ENCODE measurements around the gene COLEC12.
"Not testable (repeated sequence)": the region's sequence is repeated elsewhere in the genome, so short reads cannot be mapped to it uniquely, and the experiment has no call there.

The COLEC12 gene

DNA sequence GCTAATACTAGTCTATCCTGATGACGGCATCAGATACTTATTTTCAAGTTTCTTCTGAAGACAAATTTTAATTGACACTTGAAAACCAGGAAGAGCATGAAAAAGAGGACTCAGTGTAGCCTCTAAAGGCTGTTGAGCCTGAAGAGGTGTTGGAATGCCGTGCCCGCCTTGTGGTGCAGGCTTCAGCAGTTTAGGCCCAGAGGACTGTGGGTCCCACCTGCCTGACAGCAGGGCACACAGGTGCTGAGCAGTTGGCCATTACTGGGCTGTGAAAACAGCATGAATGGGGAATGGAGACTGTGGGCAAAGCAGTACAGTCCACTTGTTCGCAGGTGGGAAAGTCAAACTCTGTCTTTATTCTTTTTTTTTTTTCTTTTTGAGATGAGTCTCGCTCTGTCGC lies 182.9 kb downstream of the COLEC12 start:
- no peak for DNase-seq (ENCODE audit: low spot score)

GRCh38 chr18:316393-316792 lies 184.1 kb downstream of the COLEC12 start:
- DNase-seq (ENCODE audit: low spot score), result no peak

GRCh38 chr18:313931-314330 lies 186.6 kb downstream of the COLEC12 start:
- no peak for DNase-seq (ENCODE audit: low spot score)

DNA sequence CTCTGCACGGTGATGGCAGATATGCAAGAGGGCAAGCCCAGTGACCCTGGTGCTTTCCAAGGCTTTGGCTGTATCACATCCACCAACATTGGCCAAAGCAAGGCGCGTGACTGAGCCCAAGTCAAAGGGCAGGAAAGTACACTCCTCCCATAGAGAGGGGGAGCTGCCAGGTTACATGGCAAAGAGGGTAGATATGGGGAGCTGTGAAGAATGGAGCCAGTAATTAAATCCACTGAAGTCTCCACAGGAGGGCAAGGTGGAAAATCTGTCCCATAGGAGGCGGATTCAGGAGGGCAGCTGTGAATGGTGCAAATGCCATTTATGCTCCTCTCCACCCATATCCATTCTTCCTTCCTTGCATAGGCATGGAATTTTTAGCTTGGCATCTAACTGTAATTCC lies 188.1 kb downstream of the COLEC12 start:
- DNase-seq (ENCODE audit: low spot score), result no peak

DNA sequence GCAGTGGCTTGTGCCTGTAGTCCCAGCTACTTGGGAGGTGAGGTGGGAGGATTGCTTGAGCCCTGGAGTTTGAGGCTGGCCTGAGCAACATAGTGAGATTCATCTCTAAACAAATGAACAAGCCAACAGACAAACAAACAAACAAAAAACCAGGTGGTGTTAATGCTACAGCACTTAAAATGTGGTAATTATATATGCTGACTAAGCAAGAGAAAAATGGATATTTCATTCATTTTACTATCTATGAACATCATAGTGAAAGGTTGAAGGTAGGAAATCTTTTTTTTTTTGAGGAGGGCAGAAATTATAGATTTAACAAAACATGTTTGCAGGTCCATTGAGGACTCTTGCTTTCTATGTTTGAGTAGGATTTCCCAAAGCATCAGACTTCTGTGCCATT lies 190.5 kb downstream of the COLEC12 start:
- no peak for DNase-seq (ENCODE audit: low spot score)

GRCh38 chr18:308086-308485 lies 192.4 kb downstream of the COLEC12 start:
- DNase-seq (ENCODE audit: low spot score), result not testable (repeated sequence)

DNA sequence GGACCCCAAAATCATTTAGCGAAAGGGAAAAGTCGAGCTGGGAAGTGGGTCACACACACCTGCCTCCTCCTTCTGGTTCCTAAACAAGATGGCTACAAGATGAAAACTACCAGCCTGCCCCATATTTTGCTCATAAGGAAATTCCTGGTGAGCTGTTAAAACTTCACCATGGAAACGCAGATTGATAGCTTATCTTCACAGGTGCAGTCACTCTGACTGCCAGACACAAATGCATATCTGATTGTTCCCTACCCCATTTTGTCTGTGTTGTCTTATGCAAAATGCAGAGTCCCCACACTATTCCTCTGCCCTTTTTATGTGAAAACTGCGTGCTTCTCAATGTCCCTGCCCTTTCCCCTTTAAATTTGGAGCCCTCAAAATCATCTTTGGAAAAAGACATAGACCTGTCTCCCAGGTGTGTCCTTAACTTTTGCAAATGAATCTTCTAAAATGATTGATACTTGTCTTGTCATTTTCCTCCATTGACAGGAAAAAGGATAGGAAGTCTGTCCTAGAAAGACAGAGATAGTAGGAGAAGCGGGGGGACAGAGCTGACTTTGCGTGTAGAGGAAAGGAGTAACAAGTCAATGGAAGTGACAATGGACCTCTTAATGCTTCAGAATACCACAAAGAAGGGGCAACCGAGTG lies 193.8 kb downstream of the COLEC12 start:
- no peak for DNase-seq (ENCODE audit: low spot score)

DNA sequence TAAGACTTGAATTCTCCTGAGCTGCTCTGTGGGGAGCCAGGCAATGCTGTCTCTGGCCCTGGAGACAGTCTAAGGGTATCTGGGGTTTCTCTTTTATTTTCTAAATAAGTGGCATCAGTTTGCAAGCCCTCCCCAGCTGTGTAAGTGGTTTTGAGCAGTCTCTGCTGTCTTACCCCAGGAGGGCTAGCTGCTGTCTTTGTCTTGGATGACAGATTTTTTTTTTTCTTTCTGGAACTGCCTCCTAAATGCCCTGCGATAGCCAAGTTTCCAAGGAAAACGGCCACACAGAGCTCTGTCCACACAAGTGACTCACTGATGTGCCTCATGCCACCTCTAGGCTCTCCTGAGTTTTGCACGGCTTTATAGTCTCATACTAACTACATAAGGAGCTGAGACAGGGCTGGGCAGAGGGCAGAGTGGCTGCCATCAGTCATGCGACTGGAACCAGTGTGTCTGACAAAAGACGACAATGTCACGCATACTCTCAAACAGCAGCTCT lies 195.4 kb downstream of the COLEC12 start:
- DNase-seq (ENCODE audit: low spot score), result no peak

GRCh38 chr18:303607-304006 lies 196.9 kb downstream of the COLEC12 start:
- no peak for DNase-seq (ENCODE audit: low spot score)

DNA sequence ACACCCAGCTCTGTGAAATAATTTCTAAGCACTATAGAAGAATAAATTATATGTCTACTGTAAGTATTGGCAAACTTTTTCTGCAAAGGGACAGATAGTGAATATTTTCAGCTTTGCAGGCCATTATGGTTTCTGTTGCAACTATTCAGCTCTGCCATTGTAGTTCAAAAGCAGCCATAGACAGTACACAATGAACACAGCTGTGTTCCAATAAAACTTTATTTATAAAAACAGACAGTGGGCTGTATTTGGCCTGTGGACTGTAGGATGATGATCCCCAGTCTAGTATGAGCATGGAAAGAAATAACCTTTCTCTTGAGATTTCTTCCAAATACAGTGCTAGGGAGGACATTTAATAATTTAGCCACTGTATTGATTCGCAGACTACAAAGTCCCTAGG lies 197.5 kb downstream of the COLEC12 start:
- no peak for DNase-seq (ENCODE audit: low spot score)

DNA sequence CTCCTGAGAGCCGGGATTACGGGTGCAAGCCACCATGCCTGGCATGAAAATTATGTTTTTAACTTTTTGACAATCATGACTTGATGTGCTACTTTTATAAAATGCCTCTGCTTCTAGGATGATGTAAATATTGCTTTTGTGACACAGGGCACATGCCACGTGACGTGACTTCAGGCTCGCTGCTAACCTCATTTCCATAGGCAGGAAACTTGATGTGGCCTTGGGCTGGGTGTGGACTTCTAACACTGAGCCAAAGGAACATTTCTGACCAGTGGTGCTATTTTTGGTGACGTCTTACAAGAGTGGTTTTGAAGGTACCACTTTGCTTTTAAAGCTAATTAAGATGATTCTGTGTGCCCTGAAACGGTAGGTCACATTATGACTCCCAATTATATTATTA lies 198.4 kb downstream of the COLEC12 start:
- no peak for DNase-seq (ENCODE audit: low spot score)

GRCh38 chr18:297936-298335 lies 202.6 kb downstream of the COLEC12 start:
- no peak for DNase-seq (ENCODE audit: low spot score)

GRCh38 chr18:295756-296490 lies 204.6 kb downstream of the COLEC12 start:
- no peak for DNase-seq (ENCODE audit: low spot score)

DNA sequence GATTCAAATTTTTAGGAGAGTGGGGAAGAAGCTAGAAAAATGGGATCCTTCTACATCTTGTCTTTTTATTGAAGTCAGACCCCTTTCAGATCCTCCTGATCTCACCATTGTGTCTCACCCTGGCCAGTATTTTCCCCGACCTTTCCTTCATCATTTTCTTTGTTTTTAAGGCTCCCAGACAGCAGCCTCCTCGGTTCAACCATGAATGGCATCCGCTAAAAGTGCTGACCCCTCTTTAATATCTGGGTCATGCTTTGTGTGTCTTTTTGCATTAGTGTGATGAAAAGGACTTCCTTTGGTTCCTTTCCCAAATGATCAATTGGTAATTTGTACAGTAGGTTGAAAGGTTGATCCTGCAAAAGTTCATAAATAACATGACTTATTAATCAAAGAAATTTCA lies 205.9 kb downstream of the COLEC12 start:
- DNase-seq (ENCODE audit: low spot score), result no peak

DNA sequence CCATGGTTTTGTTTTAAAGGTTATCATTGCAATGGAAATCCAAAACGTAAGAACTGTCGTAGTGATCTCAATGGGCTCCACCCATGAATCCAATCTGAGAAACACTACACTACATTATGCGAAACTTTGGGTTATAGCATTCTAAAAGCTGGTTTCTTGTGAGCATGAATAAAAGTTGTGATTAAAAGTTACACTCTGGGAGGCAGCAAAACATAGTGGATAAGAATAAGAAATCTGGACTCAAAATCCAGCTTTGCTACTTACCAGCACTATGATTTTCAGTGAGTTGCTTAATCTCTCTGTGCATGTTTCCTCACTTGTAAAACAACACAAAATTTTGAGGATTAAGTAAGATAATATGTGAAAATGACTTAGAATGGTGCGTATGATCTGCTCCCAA lies 207.0 kb downstream of the COLEC12 start:
- DNase-seq (ENCODE audit: low spot score), result no peak

GRCh38 chr18:292271-292670 lies 208.2 kb downstream of the COLEC12 start:
- DNase-seq (ENCODE audit: low spot score), result no peak

- DNase-seq (ENCODE audit: low spot score), result not testable (repeated sequence)
These were observed 210.5 kb downstream of the COLEC12 start for GRCh38 chr18:289970-290369.

DNA sequence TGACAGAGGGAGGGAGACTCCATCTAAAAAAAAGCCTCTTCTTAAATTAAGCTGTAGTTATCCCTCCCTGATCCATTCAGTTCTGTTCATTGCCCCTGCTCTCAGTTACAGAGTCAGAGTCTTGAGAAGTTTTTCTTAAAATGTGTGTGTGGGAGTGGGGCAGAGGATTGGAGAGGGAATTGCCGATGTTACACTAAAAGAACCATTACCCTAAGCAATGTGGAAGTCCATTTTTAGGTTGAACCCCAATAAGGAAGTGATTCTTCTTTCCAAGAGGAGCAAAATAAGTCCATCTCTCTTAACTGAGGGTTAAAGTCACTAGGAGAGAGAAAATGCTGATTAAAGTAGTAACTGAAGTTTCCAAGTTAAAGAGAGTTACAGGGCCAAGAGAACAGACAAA lies 211.5 kb downstream of the COLEC12 start:
- DNase-seq (ENCODE audit: low spot score), result no peak

DNA sequence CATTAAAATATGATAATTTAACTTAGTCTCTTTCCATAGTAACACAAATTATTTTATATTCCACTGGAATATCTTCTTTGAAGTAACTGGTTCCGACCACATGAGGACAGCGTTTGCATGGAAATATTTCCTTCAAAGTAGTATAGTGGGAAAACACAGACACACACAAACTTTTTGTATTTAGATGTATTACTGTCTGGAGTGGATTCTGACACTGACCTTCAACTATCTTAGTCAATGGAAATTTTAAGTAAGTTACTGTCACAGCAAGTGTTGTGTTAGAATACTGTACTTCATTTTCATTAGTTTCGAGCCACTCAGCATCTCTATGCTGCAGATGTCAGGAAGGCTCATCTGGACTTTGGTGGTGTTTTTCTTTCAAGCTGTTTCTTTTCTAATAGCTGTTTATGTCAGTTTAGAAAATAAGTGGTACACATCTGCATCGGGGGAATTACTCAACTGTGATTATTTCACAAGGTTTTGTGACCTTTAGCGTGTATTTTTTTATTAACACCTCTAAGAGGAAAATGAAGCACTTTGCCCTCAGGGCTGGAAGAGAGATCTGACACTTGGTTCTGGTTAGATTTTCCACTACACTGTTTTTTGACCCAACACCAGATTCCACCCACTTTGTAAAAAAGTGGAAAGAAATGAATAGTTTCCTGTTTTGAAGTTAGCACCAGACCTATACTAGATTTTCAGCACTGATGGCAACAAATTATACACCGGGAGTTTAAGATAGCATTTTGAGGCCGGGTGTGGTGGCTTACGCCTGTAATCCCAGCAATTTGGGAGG lies 213.8 kb downstream of the COLEC12 start:
- DNase-seq (ENCODE audit: low spot score), result no peak

DNA sequence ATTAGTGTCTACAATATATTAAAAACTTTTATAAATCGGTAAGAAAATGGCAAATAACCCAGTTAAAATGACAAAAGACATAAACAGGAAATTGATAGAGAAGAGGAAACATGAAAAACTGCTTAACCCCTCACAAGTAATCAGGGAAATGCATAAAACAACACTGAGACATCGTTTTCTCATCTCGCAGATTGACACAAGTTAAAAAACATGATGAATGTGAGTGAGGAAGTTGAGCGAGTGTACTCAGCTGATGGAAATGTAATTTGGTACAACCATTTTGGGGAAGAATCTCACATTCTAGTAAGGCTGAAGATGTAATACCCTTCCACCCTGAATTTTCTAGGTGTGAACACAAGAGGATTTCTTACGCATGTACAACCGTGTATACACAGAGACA lies 214.7 kb downstream of the COLEC12 start:
- DNase-seq (ENCODE audit: low spot score), result no peak

DNA sequence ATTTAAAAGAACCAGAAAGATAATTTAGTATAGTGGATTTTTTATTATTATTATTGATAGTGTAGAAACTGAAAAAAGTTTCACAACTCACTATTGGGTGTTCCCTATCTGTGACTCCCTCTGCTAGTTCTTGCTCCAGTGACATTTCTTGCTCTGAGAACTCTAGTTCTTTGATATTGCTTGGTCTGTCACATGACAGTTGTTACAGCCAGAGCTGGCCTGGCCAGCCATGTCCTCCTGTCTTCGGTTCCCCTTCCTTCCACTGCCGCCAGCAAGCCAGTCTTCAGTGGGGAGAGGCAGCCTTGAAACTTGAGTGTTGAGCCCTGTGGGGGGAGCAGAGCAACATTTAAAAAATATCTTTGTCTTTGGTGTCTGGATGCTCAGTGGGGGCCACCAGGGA lies 225.0 kb downstream of the COLEC12 start:
- no peak for DNase-seq (ENCODE audit: low spot score)

- DNase-seq (ENCODE audit: low spot score), result no peak
These were observed 226.2 kb downstream of the COLEC12 start for GRCh38 chr18:274313-274712.

GRCh38 chr18:273525-273924 lies 227.0 kb downstream of the COLEC12 start:
- DNase-seq (ENCODE audit: low spot score), result no peak
